CD1c-positive myeloid dendritic cell (primary cell): ENCODE data around the gene GMEB2.
A peak's percentile ranks its signal among the peaks of the same experiment; 100 is the strongest.
"Not testable (repeated sequence)": the region's sequence is repeated elsewhere in the genome, so short reads cannot be mapped to it uniquely, and the experiment has no call there.

Experiments used
- DNase-seq: peaks from one replicate; pipeline ENCODE4 v3.0.0-alpha.2; 2016; ENCODE audit errors: extremely low spot score

The GMEB2 gene

DNA sequence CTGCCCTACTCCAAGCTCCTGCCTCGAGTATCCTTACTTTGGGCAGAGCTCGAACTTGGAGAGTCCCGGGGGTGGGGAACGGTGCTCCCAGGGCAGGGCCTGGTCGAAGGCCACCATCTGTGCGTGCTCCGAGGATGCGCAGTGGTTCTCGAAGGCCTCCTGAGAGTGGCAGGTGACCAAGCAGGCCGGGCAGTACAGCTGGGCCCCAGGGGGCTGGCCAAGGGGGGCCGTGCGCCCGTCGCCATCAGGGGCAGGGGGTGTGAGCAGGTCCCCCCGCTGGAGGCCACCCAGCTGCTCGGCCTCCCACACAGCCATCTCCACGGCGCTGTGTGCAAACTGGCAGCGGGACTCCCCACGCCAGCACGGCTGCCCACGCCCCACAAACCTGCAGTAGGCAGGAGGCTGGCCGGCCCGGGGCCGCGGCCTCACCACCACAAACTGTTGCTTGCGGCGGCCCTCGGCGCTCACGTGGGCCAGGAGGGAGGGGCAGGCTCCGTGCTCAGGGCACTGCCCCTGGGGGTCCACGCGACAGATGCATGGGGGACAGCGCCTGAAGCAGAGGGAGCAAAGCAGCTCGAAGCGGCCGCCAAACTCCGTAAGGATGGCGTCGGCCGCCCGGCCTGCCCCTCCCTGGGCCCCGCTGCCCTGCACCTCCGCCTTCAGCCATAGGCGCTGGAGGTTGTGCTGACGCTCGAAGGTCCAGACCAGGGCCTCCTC lies 54.7 kb downstream of the GMEB2 start:
- no peak for DNase-seq

DNA sequence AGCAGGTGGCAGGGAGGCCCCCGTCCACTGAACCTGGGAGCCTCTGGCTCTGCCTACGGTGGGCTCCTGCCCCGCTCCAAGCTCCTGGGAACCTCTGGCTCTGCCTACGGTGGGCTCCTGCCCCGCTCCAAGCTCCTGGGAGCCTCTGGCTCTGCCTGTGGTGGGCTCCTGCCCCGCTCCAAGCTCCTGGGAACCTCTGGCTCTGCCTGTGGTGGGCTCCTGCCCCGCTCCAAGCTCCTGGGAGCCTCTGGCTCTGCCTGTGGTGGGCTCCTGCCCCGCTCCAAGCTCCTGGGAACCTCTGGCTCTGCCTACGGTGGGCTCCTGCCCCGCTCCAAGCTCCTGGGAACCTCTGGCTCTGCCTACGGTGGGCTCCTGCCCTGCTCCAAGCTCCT lies 55.8 kb downstream of the GMEB2 start:
- not testable (repeated sequence) for DNase-seq

- no peak for DNase-seq
These were observed 56.4 kb downstream of the GMEB2 start for GRCh38 chr20:63570281-63571086.

DNA sequence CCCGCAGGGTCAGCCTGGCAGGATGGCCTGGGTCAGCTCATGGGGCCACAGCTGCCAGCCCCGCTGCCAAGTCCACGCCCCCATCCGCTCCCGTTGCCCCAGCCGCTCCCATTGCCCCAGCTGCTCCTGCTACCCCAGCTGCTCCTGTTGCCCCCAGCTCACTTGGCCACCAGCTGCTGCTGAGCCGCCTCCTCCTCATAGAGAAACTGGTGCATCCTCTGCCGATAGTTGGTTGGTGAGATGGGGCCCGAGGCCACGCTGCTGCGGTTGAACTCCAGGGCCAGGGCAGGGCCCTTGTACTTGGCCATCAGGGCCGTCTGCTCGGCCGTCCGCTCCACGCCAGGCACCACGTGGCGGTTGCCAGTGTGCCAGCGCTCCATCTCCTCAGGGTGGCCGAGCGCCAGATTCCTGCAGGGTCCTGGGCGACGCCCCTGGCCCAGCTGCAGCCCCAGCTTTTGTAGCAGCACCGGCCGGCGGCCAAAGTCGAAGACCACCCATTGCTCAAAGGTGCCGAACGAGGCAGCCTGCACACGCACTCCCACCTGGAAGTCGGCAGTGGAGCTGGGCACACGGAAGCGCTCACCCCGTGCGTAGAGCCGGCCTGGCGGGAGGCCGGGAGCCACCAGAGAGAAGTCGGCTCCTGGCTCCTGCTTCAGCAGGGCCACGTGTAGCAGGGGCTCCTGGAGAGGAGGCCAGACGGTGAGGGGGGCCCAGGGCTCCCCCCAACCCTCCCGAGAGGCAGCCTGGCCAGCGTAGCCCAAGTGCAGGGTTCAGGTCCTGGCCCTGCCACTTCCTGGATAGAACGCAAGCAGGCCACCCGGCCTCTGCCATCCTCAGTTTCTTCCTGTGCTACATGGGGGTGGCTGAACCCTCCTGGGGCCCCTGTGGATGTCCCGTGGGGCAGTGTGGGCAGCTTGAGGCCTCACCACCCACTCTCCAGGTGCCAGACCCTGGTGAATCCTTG lies 57.6 kb downstream of the GMEB2 start:
- no peak for DNase-seq

GRCh38 chr20:63568170-63568981 lies 58.5 kb downstream of the GMEB2 start:
- DNase-seq: no peak

DNA sequence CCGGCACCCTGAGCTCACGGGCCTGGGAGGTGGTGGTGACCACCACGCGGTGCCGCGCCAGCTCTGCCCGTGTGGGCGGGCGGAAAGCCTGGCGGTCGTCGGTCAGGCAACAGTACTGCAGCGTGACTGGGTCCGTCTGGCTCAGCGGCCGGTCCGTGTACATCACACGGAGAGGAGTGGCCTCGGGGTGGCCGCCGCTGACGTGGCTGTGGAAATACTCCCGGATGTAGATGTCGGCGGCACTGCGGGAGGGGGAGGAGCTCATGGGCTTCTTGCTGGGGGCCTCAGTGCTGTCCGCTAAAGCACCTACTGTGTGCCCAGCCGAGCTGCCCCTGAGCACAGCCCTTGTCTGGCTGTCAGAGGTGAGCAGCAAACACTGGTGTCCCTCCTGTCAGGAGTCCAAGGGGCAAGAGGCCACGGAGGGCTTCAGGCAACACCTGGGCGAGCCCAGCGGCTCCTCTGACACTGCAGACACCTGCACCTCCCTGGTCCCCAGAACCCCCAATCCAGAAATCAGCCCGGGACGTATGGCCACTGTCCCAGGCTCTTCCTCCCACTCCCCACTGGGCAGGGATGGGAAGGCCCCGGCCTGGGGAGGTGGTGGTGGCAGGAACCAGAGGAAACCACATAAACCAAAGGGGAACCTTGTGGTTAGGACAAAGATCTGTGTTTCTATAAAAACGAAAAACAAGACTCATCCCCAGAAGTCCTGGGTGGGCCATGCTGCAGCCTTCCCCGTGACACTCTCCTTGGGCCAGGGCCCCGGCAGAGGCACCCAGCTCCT lies 59.3 kb downstream of the GMEB2 start:
- peak; percentile 92 for DNase-seq

DNA sequence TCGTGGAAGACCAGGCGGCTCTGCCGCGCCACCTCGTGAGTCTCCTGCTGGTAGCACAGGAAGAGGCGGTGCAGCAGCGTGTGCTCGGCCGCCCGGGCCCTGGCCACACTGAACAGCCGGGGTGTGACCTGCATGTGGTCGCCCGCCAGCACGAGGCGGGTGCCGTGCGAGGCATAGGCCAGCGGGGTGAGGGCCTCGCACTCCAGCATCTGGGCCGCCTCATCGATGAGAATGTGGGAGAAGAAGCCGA lies 59.8 kb downstream of the GMEB2 start:
- DNase-seq: no peak

DNA sequence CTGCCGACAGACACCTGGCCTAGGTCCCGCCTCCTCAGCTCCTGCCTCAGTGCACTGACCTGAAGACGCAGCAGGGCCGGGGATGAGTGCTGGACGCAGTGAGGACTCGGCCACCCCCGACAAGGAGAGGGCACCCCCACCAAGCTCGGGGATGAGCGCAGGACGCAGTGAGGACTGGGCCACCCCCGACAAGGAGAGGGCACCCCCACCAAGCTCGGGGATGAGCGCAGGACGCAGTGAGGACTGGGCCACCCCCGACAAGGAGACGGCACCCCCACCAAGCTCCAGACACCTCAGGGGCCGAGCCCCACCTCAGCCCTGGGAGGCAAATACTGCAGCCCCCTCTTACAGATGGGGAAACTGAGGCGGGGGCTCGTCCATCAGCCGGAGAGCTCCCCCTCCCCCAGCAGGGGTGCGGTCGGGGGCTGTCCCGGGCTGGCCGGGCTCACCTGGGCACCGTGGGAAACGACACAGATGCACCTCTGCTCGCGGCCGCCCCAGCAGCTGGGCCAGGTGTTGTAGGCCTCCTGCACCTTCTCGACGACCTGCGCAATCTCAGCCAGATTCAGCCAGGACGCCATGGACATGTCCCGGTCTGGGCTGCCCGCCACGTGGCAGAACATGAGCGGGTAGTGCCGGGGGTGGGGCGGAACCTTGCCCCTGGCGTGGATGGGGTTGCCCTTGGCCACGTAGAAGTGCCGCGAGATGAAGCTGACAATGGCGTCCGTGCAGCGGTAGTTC lies 60.3 kb downstream of the GMEB2 start:
- DNase-seq: no peak

- DNase-seq: no peak
These were observed 61.1 kb downstream of the GMEB2 start for GRCh38 chr20:63565699-63566335.

DNA sequence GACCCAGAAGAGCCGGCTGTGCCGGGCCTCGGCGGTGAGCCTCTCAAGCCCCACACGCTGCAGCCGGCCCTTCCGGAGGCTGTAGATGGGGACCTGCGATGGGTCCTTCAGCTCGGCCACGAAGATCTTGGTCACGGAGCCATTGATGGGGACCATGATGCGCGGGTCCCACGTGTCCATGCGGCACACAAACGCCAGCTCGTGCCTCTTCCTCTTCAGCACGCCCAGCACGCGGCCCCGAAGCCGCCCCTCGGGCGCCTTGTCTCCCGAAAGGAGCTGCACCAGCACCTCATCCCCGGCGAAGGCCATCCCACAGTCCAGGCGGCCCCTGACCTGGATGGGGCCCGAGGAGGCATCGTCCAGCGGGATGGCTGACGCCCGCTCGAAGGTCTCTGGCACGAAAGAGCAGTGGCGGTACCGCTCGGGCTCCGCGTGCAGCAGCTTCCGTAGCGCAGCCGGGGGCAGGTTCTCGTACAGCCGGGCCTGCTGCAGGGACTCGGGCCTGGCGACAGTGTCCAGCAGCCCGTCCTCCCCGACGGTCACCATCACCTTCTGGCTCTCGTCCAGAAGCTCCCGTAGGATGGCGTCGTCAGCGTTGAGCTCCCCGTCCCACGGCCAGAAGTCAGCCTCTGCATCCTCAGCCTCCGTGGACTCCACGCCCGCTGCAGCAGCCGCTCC lies 61.7 kb downstream of the GMEB2 start:
- DNase-seq: no peak

DNA sequence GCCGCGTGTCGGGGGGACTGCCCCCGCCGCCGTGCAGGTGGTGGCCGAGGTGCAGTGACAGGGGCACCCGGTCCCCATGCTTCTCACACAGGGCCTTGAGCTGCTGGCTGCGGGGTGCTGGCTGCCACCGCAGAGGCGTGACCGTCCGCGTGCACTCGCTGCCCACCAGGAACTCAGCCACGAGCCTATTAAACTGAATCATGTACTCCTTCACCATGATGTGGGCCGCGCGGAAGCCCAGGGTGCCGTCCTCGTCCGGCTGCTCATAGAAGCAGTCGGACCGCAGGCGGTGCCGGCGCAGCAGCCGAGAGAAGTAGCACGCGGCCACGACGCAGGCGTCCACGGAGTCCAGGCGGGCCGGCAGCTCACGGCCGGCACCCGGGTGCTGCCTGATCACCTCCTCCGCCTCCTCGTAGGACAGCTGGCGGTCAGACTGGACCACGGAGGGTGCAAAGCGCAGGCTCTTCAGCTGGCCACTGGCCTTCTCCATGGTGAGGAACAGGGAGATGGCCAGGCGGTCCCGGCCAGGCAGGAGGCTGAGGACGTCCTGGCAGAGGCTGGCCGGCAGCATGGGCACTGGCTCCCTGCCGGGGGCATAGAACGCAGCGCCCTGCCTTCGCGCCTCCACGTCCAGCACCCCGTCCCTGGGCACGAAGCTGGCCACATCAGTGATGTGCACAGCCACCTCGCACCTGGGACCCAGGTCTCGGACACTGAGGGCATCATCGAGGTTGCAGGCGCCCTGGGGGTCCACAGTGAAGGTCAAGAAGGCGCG lies 62.7 kb downstream of the GMEB2 start:
- no peak for DNase-seq

DNA sequence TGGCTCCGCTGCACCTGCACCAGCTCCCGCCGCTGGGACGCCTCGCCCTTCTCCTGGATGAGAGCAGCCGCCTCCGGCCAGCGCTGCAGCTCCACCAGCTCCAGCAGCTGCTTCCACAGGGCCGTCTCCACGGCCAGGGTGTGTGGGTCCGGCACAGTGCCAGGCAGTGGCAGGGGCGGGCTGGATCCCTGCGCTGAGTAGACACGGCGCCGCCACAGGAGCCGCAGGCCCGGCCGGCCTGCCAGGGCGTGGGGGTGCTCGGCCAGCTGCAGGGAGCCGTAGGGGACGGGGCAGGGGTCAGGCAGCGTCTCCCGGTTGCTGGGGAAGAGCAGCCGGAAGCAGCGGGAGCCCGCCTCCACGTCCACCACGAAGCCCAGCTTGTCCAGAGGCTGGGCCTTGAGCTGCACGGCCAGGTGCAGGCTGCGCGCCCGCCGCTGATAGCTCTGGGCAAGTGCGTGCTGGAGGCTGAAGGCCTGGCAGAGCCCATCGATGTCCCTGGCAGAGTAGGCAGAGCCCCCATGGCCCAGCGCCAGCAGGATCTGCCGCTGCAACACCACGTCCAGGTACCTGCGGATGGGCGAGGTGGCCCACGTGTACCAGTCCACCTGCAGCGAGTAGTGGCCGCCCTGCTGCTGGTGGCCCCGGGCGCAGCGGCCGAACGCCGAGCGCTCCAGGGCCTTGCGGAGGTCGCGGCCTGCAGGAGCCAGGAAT lies 63.5 kb downstream of the GMEB2 start:
- DNase-seq: no peak

GRCh38 chr20:63562461-63563224 lies 64.3 kb downstream of the GMEB2 start:
- no peak for DNase-seq

DNA sequence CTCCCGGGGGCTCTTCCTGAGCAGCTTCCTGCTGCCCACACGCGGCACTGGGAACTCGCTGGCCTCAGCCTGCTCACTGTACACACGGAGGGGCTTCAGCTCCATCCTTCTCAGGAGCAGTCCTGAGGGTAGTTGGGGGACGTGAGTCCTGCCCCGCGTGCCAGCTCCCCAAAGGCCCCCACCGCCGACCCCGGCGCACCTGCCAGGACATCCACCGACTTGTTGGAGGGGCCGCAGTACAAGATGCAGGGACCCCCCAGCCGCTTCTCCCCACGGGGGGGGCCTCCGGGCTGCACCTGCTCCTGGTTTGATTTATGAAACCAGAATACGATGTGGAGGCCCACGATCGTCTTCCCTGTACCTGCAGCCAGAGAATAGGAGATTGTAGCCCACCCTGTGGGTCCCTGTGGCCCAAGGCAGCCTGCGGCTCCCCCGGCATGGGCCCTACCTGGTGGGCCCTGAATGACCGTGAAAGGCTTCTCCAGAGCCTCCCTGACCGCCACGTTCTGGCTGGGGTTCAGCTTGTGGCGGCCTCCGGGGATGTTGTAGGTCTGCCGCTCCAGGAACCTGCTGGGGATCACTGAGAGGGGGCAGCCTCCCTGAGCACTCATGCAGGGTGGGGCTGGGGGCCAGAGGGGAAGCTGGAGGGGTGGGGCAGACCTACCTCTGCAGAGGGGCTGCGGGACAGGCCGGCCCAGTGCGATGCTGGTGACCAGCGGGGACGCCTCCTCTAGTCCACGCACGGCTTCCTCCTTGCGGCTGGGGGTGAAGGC lies 65.1 kb downstream of the GMEB2 start:
- no peak for DNase-seq

DNA sequence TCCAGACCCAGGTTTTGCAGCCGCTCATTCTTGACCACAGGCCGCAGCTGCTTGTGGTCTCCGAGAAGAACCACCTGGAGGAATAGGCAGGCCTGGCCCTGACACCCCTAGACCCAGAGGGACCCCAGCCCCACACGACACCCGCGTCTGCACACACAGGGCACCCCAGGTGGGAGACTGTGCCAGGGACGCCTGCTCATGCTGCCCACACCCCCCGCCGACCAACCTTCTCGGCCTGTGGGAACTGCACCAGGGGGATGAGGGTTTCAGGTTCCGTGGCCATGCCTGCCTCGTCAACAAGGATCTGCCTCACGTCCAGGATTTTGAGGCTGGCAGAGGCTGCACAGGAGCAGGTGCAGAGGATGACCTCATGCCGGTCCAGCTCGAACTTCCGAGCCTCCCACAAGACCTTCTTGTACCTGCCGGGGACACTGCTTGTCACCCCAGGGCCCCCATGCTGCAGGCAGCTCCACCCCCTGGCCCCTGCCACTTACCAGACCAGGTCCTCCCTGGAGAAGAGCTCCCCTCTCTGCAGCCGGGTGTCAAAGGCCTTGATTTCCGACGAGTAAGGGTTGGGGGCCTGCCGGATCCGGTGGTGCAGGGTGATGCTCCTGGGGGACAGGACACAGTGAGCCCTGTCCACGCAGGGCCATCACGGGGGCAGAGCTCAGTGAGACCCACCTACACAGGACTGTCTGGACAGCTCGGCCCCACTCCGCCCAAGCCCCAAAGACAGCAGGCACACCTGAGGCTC lies 65.9 kb downstream of the GMEB2 start:
- no peak for DNase-seq
